UCSD-AML1 (cell line): ENCODE results near the gene CLMP.

ENCODE experiments used
- DNase-seq: peaks from one replicate; lab custom pipeline; 2025; ENCODE audit not compliant: unreplicated experiment; lab: John Stamatoyannopoulos, UW

The CLMP gene

DNA sequence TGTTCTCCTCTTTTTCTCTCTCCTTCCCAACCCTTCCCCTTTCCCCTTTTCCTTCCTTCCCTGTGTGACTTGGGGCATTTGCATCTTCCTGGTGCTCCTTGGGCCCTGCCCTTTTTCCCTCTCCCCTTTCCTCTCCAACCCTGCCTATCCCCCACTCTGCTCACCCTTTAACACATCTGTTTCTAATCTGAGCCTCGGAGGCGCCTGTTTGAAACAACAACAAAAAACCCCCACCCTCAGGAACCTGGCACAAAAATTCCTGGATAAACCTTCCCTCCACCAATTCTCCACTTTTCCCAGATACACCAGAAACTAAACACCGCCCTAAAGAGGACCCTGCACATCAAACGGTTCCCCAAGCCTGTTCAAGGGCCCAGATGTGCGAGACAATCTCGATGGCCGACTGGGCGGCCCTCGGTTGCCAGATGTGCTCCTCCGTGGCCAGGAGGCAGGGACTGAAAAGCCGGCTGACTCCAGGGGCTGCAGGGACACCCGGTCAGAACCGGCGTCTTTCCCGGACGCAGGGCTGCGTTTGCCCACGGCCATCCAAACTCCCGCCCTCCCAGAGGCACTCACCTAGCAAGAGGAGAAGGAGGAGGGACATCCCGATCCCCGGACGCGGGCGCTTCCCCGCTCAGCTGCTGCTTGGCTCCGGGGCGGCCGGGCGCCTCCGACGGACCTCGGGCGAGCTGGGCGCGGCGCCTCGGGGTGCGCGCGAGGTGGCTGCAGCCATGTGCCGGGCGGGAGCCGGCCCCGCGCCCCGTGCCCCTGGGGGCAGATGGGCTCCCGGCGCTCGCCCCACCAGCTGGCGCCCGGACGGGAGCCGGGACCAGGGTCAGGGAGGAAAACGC lies 486 bp downstream of the CLMP start:
- DNase-seq = no peak

DNA sequence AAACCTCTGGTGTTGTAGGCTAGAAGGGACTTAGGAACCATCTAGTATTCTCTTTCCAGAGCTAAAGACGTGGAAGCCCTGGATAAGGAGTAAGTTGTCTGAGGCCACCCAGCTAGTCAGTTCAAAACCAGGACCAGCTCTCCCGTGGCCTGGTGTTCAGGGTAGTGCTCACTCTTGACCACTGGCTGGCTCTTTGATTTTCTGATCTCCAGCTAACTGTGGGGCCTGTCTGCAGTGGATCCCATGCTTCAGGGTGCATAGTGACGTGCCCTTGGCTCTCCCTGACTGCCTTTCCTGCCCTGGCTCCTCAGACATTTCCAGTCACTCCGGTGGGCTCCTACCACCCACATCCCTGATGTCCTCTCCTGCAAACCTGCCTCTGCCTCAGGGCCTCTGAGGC lies 1.3 kb downstream of the CLMP start:
- DNase-seq = no peak

DNA sequence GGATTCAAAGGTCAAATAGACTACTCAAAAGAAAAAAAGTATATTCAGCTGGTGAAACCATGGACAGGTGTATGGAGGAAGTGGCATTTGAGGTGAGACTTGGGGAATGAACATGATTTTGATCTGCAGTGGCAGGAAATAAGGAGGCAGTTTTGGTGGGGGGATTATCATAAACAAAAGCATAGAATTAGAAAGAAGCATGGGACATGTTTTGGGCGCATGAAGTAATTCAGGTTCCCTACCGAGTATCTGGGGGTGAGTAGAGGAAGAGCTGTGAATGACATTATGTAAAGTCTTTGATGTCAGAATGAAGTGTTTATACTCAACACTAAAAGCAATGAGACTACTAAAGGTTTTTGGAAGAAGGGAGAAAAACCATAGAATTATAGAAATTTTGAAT lies 3.1 kb downstream of the CLMP start:
- DNase-seq = no peak

DNA sequence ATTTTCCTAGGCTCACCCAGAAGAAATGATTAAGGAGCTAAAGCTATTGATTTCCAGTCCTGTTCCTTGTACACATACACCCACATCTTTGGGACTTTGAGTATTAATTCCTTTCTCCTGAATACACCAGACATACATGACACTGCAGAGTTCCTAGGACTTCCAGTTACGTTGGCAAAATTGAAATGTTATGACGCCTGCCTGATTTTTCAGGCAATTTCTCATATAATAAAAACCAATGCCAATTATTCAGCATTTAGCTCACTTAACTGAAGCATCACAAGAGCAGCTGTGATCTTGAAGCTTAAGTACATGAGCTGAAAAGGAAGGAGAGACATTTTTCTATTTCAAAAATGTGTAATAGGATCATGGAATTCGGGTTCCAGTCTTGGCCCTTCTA lies 4.5 kb downstream of the CLMP start:
- DNase-seq = no peak

DNA sequence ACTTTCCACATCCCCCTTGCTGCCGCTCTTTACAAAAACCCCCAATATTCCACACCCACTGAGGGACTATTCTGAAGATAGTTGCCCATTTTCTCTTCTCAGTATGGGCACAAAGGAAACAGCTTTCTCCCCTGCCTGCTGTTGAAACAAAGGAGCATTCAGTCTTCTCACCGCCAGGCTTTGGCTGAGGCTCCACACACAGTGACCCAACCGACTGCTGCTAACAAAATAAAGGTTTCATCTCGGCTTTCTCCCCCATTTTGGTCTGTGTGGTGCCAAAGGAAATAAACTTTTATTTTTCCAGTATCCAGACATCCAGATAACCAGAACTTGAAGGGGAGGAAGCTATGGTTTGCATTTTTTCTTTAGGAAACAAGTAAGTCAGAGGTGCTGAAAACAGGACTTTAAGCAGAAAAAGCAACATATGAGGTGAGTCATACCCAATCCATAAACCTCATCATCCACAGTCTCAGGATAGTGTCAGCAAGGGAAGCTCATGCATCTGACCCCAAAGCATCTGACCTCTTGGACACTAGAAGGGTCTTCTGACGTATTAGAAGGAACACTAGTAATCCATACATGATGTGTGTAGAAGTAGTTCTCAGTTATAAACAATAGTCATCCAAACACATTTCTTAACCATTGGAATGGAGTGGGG lies 6.4 kb downstream of the CLMP start:
- no peak for DNase-seq

DNA sequence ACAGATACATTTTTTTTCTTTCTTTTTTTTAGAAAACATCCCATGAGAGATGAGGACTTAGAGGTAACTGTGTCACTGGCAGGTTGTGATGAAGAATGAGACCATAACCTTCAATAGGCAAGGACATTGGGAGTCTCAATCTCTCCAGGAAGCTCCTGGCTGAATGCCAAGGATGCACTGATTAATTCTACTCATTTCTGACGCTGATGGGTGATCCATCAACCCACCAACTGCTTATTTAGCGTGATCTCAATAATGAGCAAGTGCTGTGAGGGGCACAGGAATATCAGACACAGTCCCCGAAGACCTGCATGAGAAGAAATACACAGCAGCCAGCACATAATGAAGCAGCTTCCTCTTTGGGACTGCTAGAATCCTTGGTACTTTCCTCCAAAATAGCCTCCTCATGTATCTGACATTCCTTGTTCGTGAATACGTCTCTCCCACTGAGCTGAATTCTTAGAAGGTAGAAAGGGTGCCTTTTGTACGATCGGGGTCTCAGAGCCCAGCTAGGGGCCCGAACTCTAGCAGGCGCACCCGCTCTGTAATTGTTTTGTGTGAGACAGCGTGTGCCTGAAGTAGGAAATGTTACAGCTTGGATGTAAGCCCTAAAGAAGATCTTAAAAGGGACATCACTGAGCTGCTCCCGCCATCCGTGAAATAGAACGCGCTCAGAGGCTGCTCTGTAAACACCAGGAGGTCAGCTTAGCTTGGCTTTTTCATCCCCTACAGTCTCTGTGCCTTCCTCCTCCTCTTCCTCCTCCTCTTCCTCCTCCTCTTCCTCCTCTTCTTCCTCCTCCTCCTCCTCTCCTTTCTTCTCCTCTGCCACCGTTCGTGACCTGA lies 7.2 kb downstream of the CLMP start:
- DNase-seq = no peak

DNA sequence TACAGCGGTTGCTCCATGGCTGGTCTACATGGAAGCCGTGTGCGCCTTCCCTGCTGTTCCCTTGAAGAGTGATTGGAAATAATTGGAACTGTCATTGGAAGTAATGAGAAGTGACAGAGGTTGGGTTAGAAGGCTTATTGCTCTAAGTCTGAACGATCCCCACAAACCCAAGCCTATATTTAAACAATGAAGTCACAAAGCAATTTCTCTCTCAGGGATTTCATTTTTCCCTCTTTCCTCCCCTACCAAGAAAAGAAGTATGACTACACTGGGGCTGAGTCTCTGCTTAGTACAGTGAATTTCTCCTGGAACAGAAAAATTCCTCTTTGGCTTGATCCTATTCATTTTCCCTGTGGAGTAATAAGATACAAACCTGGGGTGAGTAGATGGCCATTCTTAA lies 7.8 kb downstream of the CLMP start:
- no peak for DNase-seq

DNA sequence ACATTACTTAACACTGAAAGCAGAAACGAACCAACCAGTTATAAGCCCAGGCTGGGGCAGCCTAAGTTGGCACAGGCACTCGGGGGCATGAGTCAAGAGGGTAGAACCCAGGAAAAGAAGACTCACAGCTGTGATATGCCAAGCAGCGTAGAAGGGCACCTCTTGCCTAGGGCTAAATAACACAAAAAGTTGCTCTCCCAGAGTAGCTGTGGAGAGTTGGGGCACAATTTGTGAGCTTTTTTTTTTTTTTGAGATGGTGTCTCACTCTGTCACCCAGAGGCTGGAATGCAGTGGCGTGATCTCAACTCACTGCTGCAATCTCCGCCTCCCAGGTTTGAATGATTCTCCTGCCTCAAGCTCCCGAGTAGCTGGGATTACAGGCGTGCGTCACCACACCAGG lies 8.8 kb downstream of the CLMP start:
- DNase-seq = no peak

DNA sequence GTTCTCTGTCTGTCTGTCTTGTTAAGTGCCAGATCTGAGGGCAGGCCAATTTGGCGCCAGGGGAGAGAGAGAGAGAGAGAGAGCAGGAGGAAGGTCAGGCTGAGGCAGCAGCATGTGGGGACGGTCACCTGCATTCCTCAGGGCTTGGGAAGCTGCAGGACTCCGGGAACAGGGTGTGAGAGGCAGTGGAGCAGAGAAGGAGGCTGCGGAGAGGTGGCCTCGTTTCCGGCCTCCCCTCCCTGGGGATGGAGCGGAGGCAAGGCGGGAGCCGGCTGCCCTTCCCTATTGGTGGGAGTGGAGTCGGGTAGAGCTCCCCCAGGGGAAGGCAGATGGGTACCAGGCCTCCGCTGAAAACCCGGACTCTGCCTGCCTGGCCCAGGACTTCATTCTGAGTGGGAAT lies 9.7 kb downstream of the CLMP start:
- no peak for DNase-seq

DNA sequence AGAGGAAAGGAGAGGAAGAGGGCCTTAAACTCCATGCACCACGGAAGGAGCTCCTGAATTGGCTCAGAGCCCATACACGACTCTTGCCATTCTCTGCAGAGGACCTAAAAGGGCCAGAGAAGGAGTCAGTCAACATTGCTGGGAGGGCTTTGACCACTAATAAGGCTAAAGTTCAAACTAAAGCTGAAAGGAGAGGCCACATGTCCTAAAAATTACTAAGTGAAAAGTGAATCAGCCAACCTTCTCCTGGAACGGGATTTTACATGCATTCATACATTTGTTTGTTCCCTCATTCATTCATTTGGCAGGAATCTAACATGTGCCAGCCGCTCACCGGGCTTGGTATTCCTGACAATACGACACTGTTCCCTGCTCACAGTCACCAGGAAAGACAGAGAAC lies 10.5 kb downstream of the CLMP start:
- DNase-seq = no peak

DNA sequence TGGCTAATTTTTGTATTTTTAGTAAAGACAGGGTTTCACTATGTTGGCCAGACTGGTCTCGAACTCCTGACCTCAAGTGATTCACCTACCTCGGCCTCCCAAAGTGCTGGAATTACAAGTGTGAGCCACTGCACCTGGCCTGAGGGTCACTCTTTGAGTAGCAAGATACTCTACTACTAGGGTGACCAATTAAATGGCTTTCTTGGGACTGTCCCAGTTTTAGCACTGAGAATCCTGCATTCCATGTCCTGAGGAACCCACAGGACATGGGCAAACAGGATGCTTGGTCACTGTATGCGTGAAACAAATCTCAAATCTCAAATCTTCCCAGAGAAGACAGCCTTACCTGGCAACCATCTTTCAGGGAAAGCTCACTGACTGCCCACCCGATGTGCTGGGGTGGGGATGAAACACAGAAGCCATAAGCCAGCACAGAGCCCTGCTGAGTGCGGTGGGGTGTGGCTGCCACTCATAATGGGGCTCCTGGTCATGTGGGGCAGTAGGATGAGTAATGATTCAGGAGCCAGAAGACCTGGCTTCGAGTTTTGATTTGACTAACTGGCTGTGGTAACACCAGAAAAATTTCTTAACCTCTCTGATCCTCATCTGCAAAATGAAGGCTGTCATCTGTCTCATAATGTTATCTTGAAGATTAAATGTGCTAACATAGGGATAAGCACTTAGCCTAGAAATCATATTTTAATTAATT lies 11.5 kb downstream of the CLMP start:
- no peak for DNase-seq

DNA sequence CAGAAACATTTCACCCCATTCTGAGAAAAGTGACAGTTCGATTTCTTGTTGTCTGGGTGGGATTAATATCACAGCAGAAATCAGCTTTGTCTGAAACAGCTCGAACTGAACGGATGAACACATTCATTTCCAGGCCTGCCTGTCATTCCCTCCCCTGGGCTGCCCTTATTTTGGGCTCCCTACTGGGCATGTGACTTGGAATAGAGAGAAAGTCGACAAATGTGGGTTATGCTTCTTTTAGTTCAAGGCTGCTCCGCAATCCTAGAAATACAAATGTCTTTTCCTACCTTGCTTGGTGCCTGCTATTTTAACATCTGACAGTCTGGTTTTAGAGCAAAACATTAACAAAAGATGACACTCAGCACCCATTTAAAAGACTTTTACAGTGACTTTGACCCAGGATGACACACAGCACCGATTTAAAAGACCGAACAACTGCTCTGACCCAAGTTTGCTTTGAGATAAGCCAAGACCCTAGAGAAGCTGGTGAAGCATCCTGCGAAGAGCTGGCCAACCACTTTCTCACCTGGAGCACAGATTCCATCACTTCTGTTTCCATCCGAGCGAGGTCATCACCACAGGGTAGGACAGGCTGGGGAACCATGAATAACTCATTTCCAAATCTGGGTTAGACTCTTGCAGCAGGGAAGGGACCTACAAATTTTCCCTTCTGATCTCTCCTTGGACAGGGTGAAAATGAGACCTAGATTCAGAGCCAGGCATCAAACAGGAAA lies 13.1 kb downstream of the CLMP start:
- no peak for DNase-seq

DNA sequence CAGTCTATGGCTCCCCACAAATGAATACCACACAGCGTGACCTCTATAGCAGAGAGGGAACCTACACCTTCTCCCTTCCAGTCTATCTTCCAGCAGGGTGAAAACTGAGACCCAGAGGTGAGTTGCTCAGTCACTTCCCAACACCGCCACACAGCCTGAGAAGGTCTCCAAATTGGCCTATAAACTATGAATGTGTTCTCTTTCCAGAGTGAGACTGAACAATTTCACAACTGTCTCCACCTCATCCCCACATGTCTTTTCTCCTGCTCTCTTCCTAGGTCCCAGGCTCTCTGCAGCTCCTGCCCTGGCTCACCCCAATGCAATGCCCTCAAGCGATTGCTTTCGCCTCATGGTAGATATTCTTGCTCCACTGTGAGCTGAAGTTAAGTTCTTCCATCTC lies 14.0 kb downstream of the CLMP start:
- no peak for DNase-seq

DNA sequence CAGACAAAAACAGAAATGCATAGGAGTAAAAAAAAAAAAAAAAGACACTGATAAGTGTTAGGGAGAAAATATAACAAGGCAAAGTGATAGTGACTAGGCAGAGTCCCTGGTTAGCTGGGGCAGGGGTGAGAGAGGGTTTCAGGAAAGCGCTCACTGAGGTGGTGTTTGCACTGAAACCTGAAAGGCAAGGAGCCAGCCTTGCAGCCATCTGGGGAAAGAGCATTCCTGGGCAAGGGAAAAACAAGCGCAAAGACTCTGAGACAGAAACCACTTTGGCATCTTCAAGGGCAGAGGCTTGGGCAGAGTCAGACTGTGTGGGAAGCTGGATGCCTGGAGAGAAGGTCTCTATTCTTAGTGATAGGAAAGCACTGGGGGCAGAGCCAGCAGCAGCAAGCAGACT lies 14.5 kb downstream of the CLMP start:
- no peak for DNase-seq

DNA sequence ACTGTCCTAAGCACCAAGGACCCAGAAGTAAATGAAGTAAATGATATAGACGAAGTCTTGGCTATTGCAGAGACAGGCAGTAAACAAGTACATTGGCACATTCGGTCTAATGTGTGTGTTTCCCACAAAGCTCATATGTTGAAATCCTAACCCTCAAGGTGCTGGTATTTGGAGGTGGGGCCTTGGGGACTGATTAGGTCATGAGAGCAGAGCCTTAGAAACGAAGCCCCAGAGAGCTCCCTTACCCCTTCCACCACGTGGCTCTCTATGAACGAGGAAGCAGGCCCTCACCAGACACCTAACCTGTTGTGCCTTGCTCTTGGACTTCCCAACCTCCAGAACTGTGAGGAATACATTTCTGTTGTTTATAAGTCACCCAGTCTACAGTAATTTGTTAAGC lies 14.9 kb downstream of the CLMP start:
- DNase-seq = no peak

DNA sequence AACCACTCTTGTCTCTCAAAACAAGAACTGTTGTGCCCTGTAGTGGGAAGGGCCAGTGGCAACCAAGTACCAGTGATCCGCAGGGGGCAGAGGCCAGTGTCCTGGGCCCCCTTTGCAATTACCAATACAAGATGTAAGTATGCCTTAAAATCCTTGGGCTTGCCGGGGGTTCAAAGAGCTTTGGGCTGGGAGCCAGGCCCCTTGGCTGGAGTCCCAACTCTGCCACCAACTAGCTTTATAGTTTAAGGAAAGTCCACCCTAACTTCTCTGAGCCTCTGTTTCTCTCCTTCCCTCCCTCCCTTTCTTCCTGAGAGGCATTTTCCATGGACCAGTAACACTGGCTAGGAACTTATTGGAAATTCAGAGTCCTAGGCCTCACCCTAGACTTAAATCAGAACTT lies 15.5 kb downstream of the CLMP start:
- no peak for DNase-seq

DNA sequence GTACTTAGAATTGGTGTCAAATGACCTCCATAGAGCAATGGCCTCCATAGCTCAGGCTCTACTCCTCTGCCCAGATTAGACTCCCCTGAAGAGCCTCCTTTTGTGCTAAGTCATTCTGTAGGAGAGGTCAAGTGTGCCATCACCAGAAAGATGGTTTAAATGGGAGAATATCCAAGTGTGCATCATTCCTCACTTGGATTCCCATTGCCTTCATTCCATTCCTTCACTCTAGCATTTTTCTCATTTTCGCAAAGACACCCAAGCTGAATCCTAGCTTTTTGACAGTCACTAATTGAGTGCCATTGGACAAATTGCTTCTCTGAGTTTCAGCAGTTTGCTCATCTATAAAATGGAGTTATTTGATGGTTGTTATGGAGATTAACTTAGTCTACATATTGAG lies 16.9 kb downstream of the CLMP start:
- no peak for DNase-seq

DNA sequence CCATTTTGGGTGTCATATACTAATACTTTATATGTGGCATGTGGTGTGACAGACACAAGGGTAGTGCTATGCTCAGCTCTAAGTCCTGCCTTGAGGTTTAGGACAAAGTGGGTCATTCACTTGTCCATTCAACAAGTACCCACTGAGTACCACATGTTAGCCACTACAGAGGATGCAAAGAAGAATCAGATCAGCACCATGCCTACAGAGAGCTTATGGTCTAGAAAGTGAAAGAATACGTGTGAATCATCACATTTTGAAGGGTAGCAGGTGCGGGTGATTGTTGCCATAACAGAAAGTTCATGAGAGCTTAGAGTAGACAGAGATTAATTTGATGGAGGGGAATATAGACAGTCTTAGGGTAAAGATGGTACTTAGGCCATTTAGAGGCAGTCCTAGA lies 18.3 kb downstream of the CLMP start:
- DNase-seq = no peak

DNA sequence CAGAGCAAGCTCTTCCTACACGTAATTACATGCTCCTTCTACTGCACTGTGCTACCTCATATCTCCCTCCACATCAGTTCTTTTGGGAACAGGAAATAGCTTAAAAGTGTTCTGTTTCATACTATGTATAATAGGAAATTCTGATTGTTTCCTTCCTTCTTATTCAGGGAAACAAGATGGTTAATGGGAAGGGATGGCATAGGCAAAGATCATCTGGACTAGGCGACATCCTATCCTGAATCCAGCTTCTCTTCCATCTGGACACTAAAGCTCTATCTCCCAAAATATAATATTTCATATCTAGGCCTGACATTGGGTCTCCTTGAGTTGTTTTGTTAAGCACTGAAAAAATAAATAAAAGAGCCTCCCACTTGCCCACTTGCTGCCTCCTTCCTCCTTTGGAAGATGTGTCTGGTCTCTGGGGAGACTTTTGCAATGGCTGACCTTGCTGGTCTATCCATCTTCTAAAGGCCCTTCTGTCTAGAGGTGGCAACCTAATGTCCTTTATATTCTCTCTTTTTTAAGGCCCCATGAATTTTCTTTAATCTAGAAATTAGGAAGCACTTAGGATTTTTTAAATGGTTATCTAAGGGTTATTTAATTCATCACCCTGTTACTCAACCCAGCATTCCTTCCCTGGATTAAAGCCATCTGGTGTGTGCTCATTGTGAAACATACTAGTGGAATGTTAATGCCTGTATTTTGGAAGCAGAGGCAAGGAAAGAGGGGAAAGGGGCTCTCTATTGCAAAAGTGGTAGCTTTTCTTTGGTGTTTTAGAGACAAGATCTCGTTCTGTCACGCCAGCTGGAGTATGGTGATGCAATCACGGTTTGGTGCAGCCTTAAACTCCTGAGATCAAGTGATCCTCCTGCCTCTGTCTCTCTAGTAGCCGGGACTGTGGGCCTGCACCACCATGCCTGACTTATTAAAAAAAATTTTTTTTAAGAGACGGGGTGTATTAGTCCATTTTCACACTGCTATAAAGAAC lies 20.6 kb downstream of the CLMP start:
- DNase-seq = no peak

DNA sequence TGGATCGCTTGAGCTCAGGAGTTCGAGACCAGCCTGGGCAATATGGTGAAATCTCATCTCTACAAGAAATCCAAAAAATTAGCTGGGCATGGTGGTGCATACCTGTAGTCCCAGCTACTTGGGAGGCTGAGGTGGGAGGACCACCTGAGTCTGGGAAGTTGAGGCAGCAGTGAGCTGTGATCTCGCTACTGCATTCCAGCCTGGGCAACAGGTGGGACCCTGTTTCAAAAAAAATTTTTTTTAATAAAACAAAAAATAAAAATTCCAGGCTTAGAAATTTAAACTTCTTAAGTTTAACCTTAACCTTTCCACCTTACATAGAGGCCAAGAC lies 21.2 kb downstream of the CLMP start:
- no peak for DNase-seq
